HFFc6 (cell line): Measurements from ENCODE around the gene TIMM17B. TPM values are rescaled to one million over a fixed set of nuclear protein-coding genes. Genes with fewer than 3 reads are reported as not detected.
A peak's percentile ranks its signal among the peaks of the same experiment; 100 is the strongest.

ENCODE experiments used
- DNase-seq: peaks from one replicate; pipeline ENCODE4 v3.0.0-alpha.2; 2018
- H3K27ac Mint-ChIP-seq: 2 replicates; pipeline ENCODE4 v1.8.0; 2020; ENCODE audit warnings: mild to moderate bottlenecking, mixed read lengths
- H3K27me3 Mint-ChIP-seq: 2 replicates; pipeline ENCODE4 v1.8.0; 2021; ENCODE audit warnings: mild to moderate bottlenecking, moderate library complexity, mixed read lengths; ENCODE audit not compliant: insufficient read depth
- H3K36me3 Mint-ChIP-seq: 2 replicates; pipeline ENCODE4 v1.8.0; 2021; ENCODE audit warnings: low read depth, mixed read lengths
- H3K4me1 Mint-ChIP-seq: 2 replicates; pipeline ENCODE4 v1.8.0; 2020; ENCODE audit warnings: low read depth, mixed read lengths
- H3K4me3 Mint-ChIP-seq: 2 replicates; pipeline ENCODE4 v1.8.0; 2020; ENCODE audit warnings: mild to moderate bottlenecking, moderate library complexity, mixed read lengths
- H3K9me3 Mint-ChIP-seq: 2 replicates; pipeline ENCODE4 v1.8.0; 2020; ENCODE audit warnings: mild to moderate bottlenecking, mixed read lengths
- long read RNA-seq: library from polyadenylated mRNA; unstranded; transcript quantifications from one replicate; pipeline ENCODE4 v2.0.0, GENCODE V29; 2019
- total RNA-seq, 6 experiments: library from RNA; stranded (reverse); fragmentation: NEBNext Ultra II Directional; extraction: Animal tissue kit (Norgen Biotek cat#: 25700); gene quantifications; 2 replicates in 1 of 6; 3 replicates in 5 of 6; pipeline ENCODE4 v1.2.3, GENCODE V29; 2021
- TF ChIP-seq, protein P1 (sequence below): fragments of 200-600 bp; sonication (generic); IDR thresholded peaks from 2 replicates; pipeline ENCODE4 v1.5.0; 2021; ENCODE audit warnings: antibody characterized with exemption, mild to moderate bottlenecking

The TIMM17B gene
- total RNA-seq, result 10 to 100 TPM; 53.0 to 65.2 (median 61.6) TPM
- long read RNA-seq, transcript TIMM17B-204 (7 exons, 964 nt), result major isoform, 6 of 84 reads
- long read RNA-seq, partial matches to known transcripts, result 76 of 84 reads
- long read RNA-seq, other reads (novel, unspliced or antisense), result 2 of 84 reads

DNA sequence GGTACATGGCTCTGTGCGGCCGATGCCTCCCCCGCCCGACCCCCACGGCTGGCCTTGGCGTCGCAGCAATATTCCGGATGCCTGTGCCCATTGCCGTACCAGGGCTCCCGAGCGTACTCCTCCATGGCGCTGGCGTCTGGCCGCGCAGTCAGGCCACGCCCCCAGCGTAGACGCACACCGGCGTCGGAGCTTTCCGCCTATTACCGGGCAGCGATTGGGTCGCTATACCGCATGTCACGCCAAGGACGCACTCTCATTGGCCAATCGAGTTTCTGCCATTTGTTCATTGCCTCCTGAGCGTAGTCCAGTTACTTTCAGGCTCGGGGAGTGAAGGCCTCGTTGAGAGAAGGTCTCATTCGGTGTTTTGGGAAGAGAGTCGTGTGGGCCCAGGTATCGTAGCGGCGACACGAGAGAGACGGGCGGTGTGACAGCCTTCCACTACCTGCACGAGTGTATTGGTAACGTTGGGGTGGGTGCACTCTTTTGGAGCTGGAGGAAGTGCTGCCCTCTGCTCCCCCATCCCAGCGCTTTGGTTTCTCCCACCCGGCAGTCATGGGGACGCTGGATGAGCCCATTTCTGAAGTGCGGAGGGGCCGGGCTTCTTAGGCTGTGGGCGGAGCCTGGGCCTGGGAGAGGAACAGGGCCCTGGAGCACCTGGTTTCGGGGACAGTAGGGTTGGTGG is at the start of gene TIMM17B, which contains the start of gene PQBP1:
Gene TIMM17B (minus strand): TSS at position 144 of the 682 bp plus-strand sequence. CDS start 19 bp downstream, at position 125.
Gene PQBP1 (plus strand): TSS at position 306 of the 682 bp plus-strand sequence. CDS start 580 bp downstream, outside the sequence.
- H3K27ac Mint-ChIP-seq, result peak within 1 kb of the TSS; percentile 98
- H3K4me1 Mint-ChIP-seq, result no peaks in the 10 kb centered on the region
- no peaks in the 10 kb centered on the region for H3K36me3 Mint-ChIP-seq
- peak; percentile 94 for DNase-seq
- peak within 1 kb of the TSS; percentile 96 for H3K4me3 Mint-ChIP-seq
- no peaks in the 10 kb centered on the region; the same call in none of the 2 replicates for H3K27me3 Mint-ChIP-seq
- no peaks in the 10 kb centered on the region for H3K9me3 Mint-ChIP-seq
- TF ChIP-seq, protein P1, sequence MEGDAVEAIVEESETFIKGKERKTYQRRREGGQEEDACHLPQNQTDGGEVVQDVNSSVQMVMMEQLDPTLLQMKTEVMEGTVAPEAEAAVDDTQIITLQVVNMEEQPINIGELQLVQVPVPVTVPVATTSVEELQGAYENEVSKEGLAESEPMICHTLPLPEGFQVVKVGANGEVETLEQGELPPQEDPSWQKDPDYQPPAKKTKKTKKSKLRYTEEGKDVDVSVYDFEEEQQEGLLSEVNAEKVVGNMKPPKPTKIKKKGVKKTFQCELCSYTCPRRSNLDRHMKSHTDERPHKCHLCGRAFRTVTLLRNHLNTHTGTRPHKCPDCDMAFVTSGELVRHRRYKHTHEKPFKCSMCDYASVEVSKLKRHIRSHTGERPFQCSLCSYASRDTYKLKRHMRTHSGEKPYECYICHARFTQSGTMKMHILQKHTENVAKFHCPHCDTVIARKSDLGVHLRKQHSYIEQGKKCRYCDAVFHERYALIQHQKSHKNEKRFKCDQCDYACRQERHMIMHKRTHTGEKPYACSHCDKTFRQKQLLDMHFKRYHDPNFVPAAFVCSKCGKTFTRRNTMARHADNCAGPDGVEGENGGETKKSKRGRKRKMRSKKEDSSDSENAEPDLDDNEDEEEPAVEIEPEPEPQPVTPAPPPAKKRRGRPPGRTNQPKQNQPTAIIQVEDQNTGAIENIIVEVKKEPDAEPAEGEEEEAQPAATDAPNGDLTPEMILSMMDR, result no peak

DNA sequence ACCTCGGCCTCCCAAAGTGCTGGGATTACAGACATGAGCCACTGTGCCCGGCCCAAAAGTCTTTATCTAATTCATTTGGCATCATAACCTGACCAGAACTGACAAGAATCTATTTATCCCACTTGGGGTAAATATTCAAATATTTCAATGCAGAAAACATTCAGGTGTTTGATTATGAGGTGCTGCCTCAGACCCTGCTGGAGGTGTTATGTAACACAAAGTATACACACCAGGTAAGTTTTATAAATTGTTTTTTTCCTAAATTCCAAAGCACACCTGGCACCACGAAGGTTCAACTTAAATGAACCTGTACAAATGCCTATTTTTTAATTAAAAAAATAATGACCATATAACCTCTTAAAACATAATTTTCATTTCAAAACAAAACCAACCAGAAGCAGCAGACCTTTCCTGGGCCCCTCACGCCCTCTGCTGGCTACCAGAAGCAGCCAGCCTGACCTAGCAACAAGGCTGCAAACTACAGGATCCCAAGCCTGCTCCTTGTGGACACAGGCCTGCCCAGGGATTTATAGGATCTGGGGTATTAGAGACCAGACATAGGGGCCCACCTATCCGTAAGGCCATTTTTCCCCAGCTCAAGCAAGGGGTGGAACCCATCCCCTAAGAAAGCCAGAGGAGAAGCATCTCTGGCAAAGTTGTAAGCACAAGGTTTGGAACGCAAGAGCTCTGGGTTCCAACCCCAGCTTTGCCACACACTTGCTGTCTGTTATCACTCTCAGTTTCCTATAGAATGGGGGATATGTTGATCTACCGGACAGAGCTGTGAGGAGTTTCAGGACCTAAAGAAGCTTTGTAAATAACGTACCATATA is 48.2 kb upstream of the TIMM17B start:
- TF ChIP-seq, protein P1, result peak; percentile 77
- peak; percentile 41 for DNase-seq
- peaks cover 9% of the 10 kb centered on the region; the same call in 1 of the 2 replicates for H3K36me3 Mint-ChIP-seq
- no peak overlapping the region; the same call in 1 of the 2 replicates for H3K27ac Mint-ChIP-seq
- H3K4me3 Mint-ChIP-seq, result no peak overlapping the region
- no peaks in the 10 kb centered on the region for H3K4me1 Mint-ChIP-seq
- peaks cover 5% of the 10 kb centered on the region for H3K9me3 Mint-ChIP-seq
- no peaks in the 10 kb centered on the region; the same call in 1 of the 2 replicates for H3K27me3 Mint-ChIP-seq

DNA sequence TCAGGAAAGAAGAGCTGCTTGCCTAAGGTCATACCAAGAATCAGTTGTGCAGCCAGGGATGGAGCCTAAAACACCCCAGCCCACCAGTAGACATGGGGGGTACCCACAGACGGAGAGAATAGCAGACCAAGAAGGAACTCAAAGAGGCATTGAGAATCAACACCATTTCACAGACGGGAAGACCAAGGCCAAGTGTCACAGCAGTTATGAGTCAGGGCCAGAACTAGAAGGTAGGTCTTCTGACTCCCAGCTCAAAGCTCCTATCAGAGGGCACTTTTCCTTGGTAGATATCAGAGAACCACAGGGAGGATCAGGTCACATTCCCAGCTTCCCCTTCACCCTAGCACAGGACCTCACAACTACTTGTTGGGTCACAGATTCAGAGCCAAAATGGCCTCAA is 45.3 kb upstream of the TIMM17B start:
- Mint-ChIP-seq H3K4me3 (no peak overlapping the region), H3K27me3 (no peaks in the 10 kb centered on the region; the same call in 1 of the 2 replicates), H3K36me3 (0 out of 2 replicates have a peak, but pooled peaks cover 5% of the 10 kb centered on the region), H3K27ac (no peak overlapping the region), H3K4me1 (no peaks in the 10 kb centered on the region), H3K9me3 (no peaks in the 10 kb centered on the region)
- no peak for DNase-seq
- TF ChIP-seq, protein P1, result no peak

DNA sequence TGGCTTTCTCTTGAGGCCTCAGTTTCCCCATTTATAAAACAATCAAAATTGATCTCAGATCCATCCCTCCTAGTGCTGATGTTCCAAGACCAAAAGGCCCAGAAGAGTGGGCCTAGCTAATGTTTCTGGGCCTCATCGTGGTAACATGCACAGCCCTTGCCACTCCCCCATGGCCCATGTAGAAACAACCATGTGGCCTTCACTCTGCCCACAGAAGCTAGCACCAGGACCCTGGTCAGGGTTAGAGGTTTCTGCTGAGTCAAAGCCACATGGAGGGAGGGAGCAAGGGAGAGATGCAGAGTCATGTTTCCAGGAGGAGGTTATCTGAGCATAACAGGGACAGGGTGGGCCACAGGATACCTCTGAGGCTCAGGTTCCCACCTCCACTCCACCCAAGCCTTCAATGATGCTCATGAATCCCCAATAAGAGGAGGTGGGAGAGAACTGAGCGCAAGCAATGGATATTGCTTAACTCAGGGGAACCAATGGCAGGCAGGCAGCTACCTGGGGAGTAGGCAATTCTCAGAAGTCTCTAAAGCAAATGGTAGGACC is 42.9 kb upstream of the TIMM17B start:
- Mint-ChIP-seq H3K27me3 (no peaks in the 10 kb centered on the region; the same call in 1 of the 2 replicates), H3K36me3 (0 out of 2 replicates have a peak, but pooled peaks cover 5% of the 10 kb centered on the region), H3K9me3 (no peaks in the 10 kb centered on the region), H3K4me3 (no peak overlapping the region), H3K27ac (no peak overlapping the region), H3K4me1 (no peaks in the 10 kb centered on the region)
- TF ChIP-seq, protein P1, result no peak
- no peak for DNase-seq
